HG03565 (cell line): ENCODE results near the gene HMG20B.

Experiments used
- ATAC-seq: cut with Tn5 transposase; IDR thresholded peaks from one replicate; pipeline ENCODE4 v1.9.1; 2021; ENCODE audit warnings: mild to moderate bottlenecking, moderate library complexity; ENCODE audit not compliant: unreplicated experiment

The HMG20B gene

DNA sequence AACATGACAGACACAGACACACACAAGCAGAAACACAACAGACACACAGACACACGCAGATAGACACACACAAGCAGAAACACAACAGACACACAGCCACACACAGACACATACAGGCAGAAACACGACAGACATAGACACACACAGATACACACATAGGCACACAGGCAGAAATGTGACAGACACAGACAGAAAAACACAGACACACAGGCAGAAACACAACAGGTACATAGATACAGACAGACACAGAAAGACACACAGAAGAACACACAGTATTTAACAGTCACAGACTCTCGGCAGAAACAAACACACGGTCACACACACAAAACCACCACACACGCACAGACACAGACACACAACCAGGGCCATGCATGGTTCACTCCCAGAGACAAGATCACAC lies 33.0 kb downstream of the HMG20B start:
- no peak for ATAC-seq

GRCh38 chr19:3606174-3606689 lies 33.5 kb downstream of the HMG20B start:
- ATAC-seq = no peak

- ATAC-seq = no peak
Measured at GRCh38 chr19:3606690-3607289, 34.0 kb downstream of the HMG20B start, which contains the start of gene TBXA2R. Gene TBXA2R, minus strand, starts transcription at chr19:3606875. Its CDS starts 6,241 bp downstream, at chr19:3600634.

GRCh38 chr19:3607303-3608078 lies 34.7 kb downstream of the HMG20B start:
- ATAC-seq = no peak

GRCh38 chr19:3608079-3608641 lies 35.4 kb downstream of the HMG20B start:
- ATAC-seq = no peak

DNA sequence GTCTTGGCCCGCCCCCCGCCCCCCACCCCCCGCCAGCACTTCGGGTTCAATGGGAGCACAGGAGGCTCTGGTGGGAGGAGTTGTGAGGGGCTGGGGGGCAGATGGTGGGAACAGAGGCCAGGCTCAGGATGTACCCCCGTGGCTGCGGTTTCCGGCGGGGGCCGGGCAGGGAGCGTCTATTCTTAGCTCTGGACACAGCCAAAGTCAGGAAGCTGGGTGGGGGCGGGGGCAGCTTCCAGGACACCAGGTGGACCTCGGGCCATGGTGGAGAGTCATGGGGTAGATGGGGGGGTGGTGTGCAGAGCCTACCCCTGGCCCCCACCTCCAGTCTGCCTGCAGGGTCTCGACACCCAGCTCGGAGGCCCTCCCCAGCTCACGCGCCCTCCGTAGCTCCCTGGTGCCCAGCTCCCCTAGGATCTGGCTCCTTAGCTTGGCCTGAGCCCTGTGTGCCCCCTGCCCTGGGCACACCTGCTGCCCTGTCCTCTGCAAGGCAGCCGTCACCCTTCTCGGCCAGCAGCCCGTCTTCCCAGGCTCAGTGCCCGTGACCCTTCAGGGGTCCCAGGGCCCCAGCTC lies 36.1 kb downstream of the HMG20B start:
- no peak for ATAC-seq

DNA sequence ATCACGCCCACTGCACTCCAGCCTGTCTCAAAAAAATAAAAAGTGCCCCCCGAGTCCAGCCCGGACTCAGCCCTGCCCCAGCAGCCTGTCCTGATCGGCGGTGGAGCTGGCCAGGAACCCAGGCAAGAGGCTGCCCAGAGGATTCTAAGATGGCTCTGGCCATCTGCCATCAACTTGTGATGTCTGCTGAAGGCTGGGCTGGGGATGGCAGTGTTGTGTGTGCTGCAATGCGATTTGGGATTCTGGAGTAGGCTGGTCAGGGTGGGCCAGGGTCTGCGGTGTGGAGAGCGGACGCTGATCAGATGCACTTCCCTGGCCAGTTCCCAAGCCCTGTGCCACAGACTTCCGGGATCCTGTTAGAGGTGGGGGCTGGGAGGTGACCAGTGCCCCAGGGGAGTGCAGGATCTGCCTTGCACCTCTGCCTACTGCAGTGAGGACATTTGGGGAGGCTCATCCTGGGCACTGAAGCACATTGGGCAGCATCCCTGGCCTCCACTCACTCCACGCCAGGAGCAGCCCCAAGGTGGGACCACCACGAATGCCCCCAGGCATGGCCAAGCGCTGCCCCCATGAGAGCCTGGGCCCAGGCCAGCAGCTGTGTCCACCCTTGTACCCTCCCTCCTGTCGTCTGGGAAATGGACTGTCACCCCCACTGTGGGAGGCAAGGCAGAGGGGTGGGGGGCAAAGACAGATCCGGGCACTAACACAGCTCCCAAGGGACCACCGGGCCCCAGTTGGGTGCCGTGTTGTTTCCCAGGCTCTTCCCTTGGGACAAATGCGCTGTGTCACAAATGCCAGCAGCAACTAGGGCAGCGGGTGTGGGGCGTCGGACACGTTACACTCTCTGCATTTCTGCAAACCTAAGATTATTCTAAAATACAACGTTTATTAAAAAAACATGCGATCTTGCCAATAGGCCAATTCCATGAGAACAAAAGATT lies 37.3 kb downstream of the HMG20B start:
- ATAC-seq = no peak

DNA sequence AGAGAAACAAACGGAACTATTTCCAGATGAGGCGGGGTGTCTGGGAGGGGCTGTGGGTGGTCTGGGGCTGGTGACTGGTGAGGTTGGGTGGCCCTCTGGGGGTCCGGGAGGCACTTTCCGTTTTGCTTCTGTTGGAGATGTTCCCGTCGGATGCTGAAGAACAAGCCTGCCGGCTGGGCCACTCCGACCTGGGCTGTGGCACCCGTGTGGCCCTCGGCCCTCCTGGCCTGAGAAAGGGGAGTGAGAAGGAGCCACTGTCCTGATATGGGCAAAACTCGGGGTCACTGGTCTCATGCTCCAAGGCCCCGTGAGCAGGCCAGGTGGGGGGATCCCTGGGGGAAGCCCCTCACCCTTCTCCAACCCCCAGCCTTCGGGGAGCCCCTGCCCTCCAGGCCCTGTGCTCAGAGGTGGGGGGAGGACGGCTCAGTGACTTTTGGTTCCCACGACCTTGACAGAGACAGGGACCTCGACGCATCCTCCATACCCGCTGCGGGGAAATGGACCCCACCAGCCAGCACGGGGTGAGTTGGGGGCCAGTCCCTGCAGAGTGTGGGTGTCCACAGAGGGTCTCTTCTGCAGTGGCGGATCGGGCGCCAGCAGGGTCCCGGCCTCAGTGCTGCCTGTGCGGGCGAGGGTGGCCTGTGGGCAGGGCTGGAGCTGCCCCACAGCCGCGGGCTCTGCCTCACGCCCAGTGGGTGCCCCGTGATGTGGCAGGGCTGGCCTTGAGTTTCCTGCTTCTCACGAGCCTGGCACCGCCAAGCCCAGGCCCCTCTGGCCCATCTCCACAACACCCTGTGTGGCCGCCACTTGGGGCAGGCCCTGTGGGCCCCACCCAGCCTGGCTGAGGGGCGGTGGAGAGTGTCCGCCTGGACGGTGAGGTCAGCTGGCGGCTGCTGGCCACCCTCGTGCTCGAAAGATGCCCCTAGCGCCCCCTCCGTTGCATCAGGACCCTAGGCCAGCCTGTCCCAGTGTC lies 38.3 kb downstream of the HMG20B start:
- ATAC-seq = no peak

GRCh38 chr19:3611841-3612240 lies 39.1 kb downstream of the HMG20B start:
- no peak for ATAC-seq

- no peak for ATAC-seq
Measured at GRCh38 chr19:3612330-3612729, 39.6 kb downstream of the HMG20B start.

DNA sequence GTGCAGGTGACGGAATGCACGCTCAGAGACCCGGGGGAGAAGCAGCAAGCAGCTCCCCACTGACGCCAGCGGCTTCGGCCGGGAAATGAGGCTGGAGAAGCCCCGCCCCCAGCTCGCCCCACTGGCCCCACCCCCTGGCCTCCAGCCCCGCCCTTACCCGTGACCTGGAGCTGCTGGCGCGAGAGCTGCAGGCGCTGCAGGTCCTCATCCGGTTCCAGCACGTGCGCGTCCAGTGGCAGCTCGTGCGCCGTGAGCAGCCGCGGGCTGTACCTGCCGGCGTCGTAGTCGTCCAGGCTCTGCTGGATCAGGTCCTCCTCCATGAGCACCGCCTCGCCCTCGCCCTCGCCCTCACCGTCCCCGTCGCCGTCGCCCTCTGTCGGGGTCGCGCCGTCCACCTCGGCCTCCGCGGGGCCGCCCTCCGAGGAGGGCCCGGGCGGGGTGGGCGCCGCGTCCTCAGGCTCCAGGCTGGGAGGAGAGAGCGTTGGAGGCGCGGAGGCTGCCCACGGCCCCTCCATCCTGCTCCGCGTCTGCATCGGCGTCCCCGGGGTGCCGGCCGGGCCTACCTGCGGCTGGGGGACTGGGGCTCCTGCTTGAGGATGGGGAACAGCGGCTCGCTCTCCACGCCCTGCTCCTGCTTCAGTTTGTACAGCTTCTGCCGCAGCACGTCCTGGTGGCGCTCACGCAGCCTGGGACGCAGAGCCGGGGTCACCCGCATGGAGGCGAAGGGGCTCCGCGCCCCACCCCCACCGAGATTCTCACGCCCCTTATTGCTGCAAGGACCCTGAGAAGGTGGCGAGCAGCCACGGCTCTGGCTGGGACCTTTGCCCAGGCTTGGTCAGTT lies 40.4 kb downstream of the HMG20B start:
- ATAC-seq = no peak

GRCh38 chr19:3613818-3614661 lies 41.3 kb downstream of the HMG20B start:
- ATAC-seq = no peak

GRCh38 chr19:3614858-3615505 lies 42.2 kb downstream of the HMG20B start:
- ATAC-seq = no peak

- no peak for ATAC-seq
Measured at GRCh38 chr19:3615524-3616135, 42.9 kb downstream of the HMG20B start.

- no peak for ATAC-seq
Measured at GRCh38 chr19:3617463-3617862, 44.7 kb downstream of the HMG20B start.

DNA sequence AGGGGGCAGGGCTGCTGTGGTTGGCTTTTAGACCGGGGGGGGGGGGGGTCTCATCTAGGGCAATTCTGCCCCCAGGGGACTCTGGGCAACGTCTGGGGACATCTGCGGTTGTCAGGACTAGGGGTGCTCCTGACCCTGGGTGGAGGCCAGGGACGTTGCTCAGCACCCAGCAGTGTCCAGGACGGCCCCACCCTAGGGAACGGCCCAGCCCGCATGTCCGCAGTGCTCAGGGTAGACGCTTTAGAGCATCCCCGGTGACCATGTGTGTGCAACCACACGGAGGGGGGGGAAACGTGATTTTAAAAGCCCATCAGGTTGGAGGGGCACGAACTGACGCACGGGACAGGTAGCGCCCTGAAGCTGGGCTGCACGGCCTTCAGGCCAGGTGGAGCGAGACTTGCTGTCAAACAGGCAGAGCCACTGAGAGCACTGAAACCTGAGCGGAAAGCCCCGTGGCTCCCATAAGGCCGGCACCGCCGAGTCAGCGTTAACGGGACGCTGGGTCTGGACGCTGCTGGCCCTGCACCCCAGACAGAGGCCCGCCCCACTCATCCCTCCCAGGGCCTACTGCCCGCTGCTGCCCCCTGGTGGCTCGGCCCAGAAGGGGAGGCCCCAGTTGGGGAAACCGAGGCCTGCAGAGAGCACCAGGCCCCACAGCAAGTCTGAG lies 45.5 kb downstream of the HMG20B start:
- no peak for ATAC-seq
